CD14-positive monocyte (primary cell): ENCODE measurements around the gene FRMD4A. TPM values are rescaled to one million over a fixed set of nuclear protein-coding genes. Genes with fewer than 3 reads are reported as not detected.
"Not testable (repeated sequence)": the region's sequence is repeated elsewhere in the genome, so short reads cannot be mapped to it uniquely, and the experiment has no call there.

Source experiments
- DNase-seq, 3 donors: peaks; one replicate each; pipeline ENCODE4 v3.0.0-alpha.2; 2011 to 2022
- H2AFZ ChIP-seq: 2 replicates; pipeline ENCODE4 v1.6.0; 2012; ENCODE audit warnings: mild to moderate bottlenecking, low read depth, low read length, inconsistent platforms; ENCODE audit not compliant: insufficient read depth, poor library complexity, severe bottlenecking
- H3K27ac ChIP-seq, 2 donors: 1 replicate in 1 of 2; 2 replicates in 1 of 2; pipeline ENCODE4 v1.5.1; 2012 to 2013; ENCODE audit warnings: low read length in 2 of 2, control low read depth in 1 of 2, inconsistent platforms in 1 of 2, low read depth in 1 of 2, mild to moderate bottlenecking in 1 of 2
- H3K27me3 ChIP-seq, 2 donors: one replicate each; pipeline versions ENCODE4 v1.6.0 to v1.6.1; 2011 to 2013; ENCODE audit warnings: low read length in 2 of 2; ENCODE audit not compliant: control insufficient read depth in 2 of 2, insufficient read depth in 2 of 2
- H3K36me3 ChIP-seq, 2 donors: replicated peaks in 1 of 2; 1 replicate in 1 of 2; 2 replicates in 1 of 2; pipeline versions ENCODE4 v1.5.1 to v1.6.1; 2012 to 2013; ENCODE audit warnings: low read length in 2 of 2, control low read depth in 1 of 2, inconsistent platforms in 1 of 2, mild to moderate bottlenecking in 1 of 2; ENCODE audit not compliant: insufficient read depth in 2 of 2, control insufficient read depth in 1 of 2
- H3K4me1 ChIP-seq, 2 donors: 1 replicate in 1 of 2; 2 replicates in 1 of 2; pipeline versions ENCODE4 v1.5.1 to v1.6.1; 2012 to 2013; ENCODE audit warnings: low read length in 2 of 2, control low read depth in 1 of 2, inconsistent platforms in 1 of 2, mild to moderate bottlenecking in 1 of 2, moderate library complexity in 1 of 2; ENCODE audit not compliant: insufficient read depth in 2 of 2, control insufficient read depth in 1 of 2
- H3K4me2 ChIP-seq: replicated peaks from 2 replicates; pipeline ENCODE3; 2012; ENCODE audit warnings: low read length, moderate library complexity, mild to moderate bottlenecking; ENCODE audit not compliant: poor library complexity, severe bottlenecking; ENCODE audit errors: extremely low read depth
- H3K4me3 ChIP-seq, 3 experiments: fragments of 200-600 bp in 1 of 3; sonication (generic) in 1 of 3; replicated peaks in 1 of 3; 1 replicate in 2 of 3; 2 replicates in 1 of 3; pipeline ENCODE4 v1.5.1; 2011 to 2013; ENCODE audit warnings: low read length in 3 of 3, mild to moderate bottlenecking in 3 of 3, control low read depth in 2 of 3, low read depth in 2 of 3, inconsistent platforms in 1 of 3, moderate library complexity in 1 of 3
- H3K79me2 ChIP-seq: 2 replicates; pipeline ENCODE4 v1.6.0; 2012; ENCODE audit warnings: mild to moderate bottlenecking, control low read depth, inconsistent platforms, low read length, moderate library complexity; ENCODE audit not compliant: insufficient read depth
- H3K9ac ChIP-seq: 2 replicates; pipeline ENCODE4 v1.6.0; 2017; ENCODE audit warnings: low read length, mild to moderate bottlenecking; ENCODE audit not compliant: insufficient read depth, poor library complexity, severe bottlenecking
- H3K9me3 ChIP-seq, 2 donors: replicated peaks in 1 of 2; 1 replicate in 1 of 2; 2 replicates in 1 of 2; pipeline versions ENCODE4 v1.5.1 to v1.6.1; 2012 to 2013; ENCODE audit warnings: low read length in 2 of 2, control low read depth in 1 of 2; ENCODE audit not compliant: control insufficient read depth in 1 of 2, insufficient read depth in 1 of 2
- H4K20me1 ChIP-seq: 2 replicates; pipeline ENCODE4 v1.6.0; 2012; ENCODE audit warnings: mild to moderate bottlenecking, low read length, control low read depth, moderate library complexity; ENCODE audit not compliant: insufficient read depth
- H3K27ac Mint-ChIP-seq, 7 donors: one replicate each; pipeline ENCODE4 v1.8.0; 2020; ENCODE audit warnings: mild to moderate bottlenecking in 7 of 7, mixed read lengths in 7 of 7, moderate library complexity in 6 of 7, inconsistent platforms in 2 of 7
- H3K27me3 Mint-ChIP-seq, 3 donors: one replicate each; pipeline ENCODE4 v1.8.0; 2021 to 2022; ENCODE audit warnings: low read depth in 3 of 3, mild to moderate bottlenecking in 3 of 3, mixed read lengths in 3 of 3, moderate library complexity in 3 of 3, inconsistent platforms in 1 of 3
- H3K36me3 Mint-ChIP-seq, 2 donors: one replicate each; pipeline ENCODE4 v1.8.0; 2020; ENCODE audit warnings: mixed read lengths in 2 of 2, inconsistent platforms in 1 of 2, mild to moderate bottlenecking in 1 of 2
- H3K4me1 Mint-ChIP-seq: one replicate; pipeline ENCODE4 v1.8.0; 2020; ENCODE audit warnings: mild to moderate bottlenecking, mixed read lengths
- H3K4me3 Mint-ChIP-seq, 2 donors: one replicate each; pipeline ENCODE4 v1.8.0; 2020; ENCODE audit warnings: mild to moderate bottlenecking in 2 of 2, mixed read lengths in 2 of 2, moderate library complexity in 1 of 2
- H3K9me3 Mint-ChIP-seq, 7 donors: one replicate each; pipeline ENCODE4 v1.8.0; 2020 to 2022; ENCODE audit warnings: mixed read lengths in 7 of 7, mild to moderate bottlenecking in 6 of 7, moderate library complexity in 6 of 7, inconsistent platforms in 2 of 7
- WGBS: methylation state at CpG from one replicate; pipeline ENCODE4 v1.1.5; 2013; ENCODE audit warnings: missing lambda C conversion rate; ENCODE audit not compliant: insufficient coverage; 5-methylcytosine and 5-hydroxymethylcytosine counted together
- intact Hi-C, 2 donors: fragments of 100-400 bp; cut with micrococcal nuclease; formaldehyde crosslinking; loops; one replicate each; pipeline versions ENCODE4 v1.15.0 to v1.15.1; 2023
- polyA plus RNA-seq, 3 donors: library from polyadenylated mRNA; depleted of rRNA in 1 of 3; unstranded in 2 of 3; stranded (reverse) in 1 of 3; fragments of 300-500 nt in 2 of 3; fragments of >200 nt in 1 of 3; fragmentation: Illumina TruSeq in 2 of 3; gene quantifications; 1 replicate in 2 of 3; 2 replicates in 1 of 3; pipeline ENCODE4 v1.2.3, GENCODE V29; 2012 to 2021
- TF ChIP-seq, protein P1 (sequence below): fragments of 200-600 bp; IDR thresholded peaks from one replicate; pipeline ENCODE4 v1.8.0; 2022; ENCODE audit warnings: antibody characterized with exemption, mild to moderate bottlenecking

Gene FRMD4A
- polyA plus RNA-seq, 3 donors: 0.12 TPM; not detected in 2

DNA sequence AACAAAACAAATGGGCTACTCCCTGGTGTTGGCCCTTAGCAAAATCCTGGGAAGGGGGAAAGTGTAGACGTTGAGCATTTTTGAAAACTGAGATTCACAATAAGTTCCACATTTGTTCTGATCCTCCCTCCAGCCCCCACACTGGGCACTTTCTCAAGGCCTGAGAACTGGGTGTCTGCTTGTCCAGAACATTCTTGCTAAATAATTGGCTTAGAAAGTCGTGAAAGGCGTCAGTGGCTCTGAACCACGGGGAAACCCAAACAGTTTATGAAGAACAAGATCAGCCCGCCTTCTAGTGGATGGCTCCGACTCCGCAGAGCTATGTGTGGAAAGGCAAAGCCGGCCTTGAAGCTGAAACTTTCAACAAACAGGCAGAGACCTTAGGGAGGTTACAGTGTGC, 373.9 kb downstream of the FRMD4A start:
- Histone ChIP-seq H3K79me2 (no peaks in the 10 kb centered on the region), H3K4me1 (no peaks in the 10 kb centered on the region), H3K9me3 (peaks cover 0 to 4% of the 10 kb centered on the region in 2 donors), H3K4me3 (no peak overlapping the region), H3K27ac (no peak overlapping the region), H4K20me1 (no peaks in the 10 kb centered on the region), H3K9ac (no peak overlapping the region), H2AFZ (no peak overlapping the region), H3K36me3 (no peaks in the 10 kb centered on the region), H3K27me3 (peaks cover 0 to 4% of the 10 kb centered on the region in 2 donors), H3K4me2 (no peak overlapping the region)
- H3K4me1 Mint-ChIP-seq: no peaks in the 10 kb centered on the region
- peak overlapping the region in 1 of 7 donors; percentile 15 for H3K27ac Mint-ChIP-seq
- peaks cover 0 to 8% (median 3%) of the 10 kb centered on the region in 7 donors for H3K9me3 Mint-ChIP-seq
- WGBS: 91% methylated on average over 7 of the region's 8 CpGs
- intact Hi-C loops: no loop called here
- peaks cover 3 to 24% (median 17%) of the 10 kb centered on the region in 3 donors for H3K27me3 Mint-ChIP-seq
- TF ChIP-seq, protein P1, sequence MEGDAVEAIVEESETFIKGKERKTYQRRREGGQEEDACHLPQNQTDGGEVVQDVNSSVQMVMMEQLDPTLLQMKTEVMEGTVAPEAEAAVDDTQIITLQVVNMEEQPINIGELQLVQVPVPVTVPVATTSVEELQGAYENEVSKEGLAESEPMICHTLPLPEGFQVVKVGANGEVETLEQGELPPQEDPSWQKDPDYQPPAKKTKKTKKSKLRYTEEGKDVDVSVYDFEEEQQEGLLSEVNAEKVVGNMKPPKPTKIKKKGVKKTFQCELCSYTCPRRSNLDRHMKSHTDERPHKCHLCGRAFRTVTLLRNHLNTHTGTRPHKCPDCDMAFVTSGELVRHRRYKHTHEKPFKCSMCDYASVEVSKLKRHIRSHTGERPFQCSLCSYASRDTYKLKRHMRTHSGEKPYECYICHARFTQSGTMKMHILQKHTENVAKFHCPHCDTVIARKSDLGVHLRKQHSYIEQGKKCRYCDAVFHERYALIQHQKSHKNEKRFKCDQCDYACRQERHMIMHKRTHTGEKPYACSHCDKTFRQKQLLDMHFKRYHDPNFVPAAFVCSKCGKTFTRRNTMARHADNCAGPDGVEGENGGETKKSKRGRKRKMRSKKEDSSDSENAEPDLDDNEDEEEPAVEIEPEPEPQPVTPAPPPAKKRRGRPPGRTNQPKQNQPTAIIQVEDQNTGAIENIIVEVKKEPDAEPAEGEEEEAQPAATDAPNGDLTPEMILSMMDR: no peak
- no peak overlapping the region for H3K4me3 Mint-ChIP-seq
- no peak for DNase-seq
- H3K36me3 Mint-ChIP-seq: no peaks in the 10 kb centered on the region

DNA sequence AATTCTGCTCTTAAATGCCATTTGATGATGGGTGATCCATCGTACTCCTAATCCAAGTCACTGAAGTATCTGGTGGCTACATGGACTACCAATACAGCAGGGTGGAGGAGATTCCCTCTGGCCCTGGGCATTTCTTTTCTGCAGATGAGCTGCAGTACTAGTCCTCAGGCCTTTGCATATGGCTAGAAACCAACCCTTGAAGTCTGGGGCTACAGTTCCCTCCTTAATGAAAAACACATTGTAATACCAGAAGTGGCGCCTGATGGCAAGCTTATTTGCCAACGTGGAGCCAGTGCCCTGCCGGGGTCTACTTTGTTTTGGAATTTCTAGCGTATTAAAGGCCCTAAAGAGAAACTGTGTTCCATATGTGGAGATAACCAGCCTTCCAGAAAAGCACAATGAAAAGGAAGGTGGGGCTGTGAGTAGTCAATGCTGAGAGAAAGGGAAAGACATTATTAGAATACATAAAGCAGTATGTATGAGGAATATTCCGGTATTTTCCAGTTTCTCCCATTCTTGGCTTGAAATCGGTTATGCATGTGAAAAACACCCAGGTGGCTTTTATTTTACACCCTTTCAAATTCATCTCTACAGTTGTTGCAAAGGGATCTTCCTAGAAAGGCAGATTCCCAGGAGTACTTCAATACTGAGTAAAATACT, 375.2 kb downstream of the FRMD4A start:
- Histone ChIP-seq H3K27me3 (peaks cover 0 to 1% of the 10 kb centered on the region in 2 donors), H3K27ac (no peak overlapping the region), H3K9ac (no peak overlapping the region), H3K79me2 (no peaks in the 10 kb centered on the region), H3K4me1 (no peaks in the 10 kb centered on the region), H4K20me1 (no peaks in the 10 kb centered on the region), H3K4me2 (no peak overlapping the region), H3K4me3 (no peak overlapping the region), H2AFZ (no peak overlapping the region), H3K36me3 (no peaks in the 10 kb centered on the region), H3K9me3 (peaks cover 0 to 4% of the 10 kb centered on the region in 2 donors)
- Mint-ChIP-seq H3K36me3 (no peaks in the 10 kb centered on the region), H3K27ac (no peak overlapping the region), H3K4me3 (no peak overlapping the region), H3K27me3 (peaks cover 5 to 16% (median 11%) of the 10 kb centered on the region in 3 donors), H3K9me3 (peaks cover 0 to 8% (median 3%) of the 10 kb centered on the region in 7 donors), H3K4me1 (no peaks in the 10 kb centered on the region)
- intact Hi-C loops: no loop called here
- TF ChIP-seq, protein P1: no peak
- no peak for DNase-seq
- 70% methylated on average over 4 of the region's 7 CpGs for WGBS

DNA sequence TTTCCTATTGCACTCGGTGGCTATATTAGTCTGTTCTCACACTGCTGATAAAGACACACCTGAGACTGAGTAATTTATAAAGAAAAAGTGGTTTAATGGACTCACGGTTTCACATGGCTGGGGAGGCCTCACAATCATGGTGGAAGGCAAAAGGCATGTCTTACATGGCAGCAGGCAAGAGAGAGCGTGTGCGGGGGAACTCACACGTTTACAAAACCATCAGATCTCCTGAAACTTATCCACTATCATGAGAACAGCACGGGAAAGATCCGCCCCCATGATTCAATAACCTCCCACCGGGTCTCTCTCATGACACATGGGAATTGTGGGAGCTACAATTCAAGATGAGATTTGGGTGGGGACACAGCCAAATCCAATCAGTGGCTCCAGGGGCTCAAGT, 376.5 kb downstream of the FRMD4A start:
- H3K27me3 ChIP-seq, H3K36me3 Mint-ChIP-seq, DNase-seq, H3K4me3 ChIP-seq, H2AFZ ChIP-seq, H4K20me1 ChIP-seq, H3K4me1 Mint-ChIP-seq, H3K27ac ChIP-seq, intact Hi-C loops, H3K9me3 Mint-ChIP-seq, H3K4me2 ChIP-seq, H3K9me3 ChIP-seq, H3K4me3 Mint-ChIP-seq, H3K4me1 ChIP-seq, H3K27ac Mint-ChIP-seq, H3K36me3 ChIP-seq, H3K9ac ChIP-seq, H3K79me2 ChIP-seq: not testable (repeated sequence)
- peaks cover 7 to 12% (median 10%) of the 10 kb centered on the region in 3 donors for H3K27me3 Mint-ChIP-seq
- no CpG with 5 or more reads among the region's 8 CpGs for WGBS
